ENCODE data around the gene SEMA3E.

The SEMA3E gene

DNA sequence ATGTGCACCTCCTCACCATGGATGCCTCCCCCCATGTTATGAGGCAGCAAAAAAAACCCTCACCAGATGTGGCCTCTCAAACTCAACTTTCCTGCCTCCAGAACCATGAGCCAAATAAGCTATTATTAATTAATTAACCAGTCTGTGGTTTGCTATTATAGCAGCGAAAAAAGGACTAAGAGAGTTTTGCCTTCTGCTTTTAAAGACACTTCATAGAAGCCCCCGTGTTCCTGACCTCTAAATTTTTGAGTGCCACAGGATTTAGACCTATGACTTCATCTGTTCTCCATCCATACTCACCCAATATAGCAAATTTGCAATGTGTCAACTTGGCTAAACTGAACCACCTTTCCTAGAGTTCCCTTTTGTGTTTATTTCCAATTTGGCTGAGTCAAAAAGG, 9.2 kb upstream of the SEMA3E start:
- Mint-ChIP-seq H3K36me3 (no peaks in the 10 kb centered on the region), H3K27me3 (no peaks in the 10 kb centered on the region), H3K4me3 (no peak overlapping the region), H3K27ac (no peak overlapping the region), H3K9me3 (ENCODE audit: low read depth) (peaks cover 10% of the 10 kb centered on the region), H3K4me1 (ENCODE audit: low read depth) (no peaks in the 10 kb centered on the region)

DNA sequence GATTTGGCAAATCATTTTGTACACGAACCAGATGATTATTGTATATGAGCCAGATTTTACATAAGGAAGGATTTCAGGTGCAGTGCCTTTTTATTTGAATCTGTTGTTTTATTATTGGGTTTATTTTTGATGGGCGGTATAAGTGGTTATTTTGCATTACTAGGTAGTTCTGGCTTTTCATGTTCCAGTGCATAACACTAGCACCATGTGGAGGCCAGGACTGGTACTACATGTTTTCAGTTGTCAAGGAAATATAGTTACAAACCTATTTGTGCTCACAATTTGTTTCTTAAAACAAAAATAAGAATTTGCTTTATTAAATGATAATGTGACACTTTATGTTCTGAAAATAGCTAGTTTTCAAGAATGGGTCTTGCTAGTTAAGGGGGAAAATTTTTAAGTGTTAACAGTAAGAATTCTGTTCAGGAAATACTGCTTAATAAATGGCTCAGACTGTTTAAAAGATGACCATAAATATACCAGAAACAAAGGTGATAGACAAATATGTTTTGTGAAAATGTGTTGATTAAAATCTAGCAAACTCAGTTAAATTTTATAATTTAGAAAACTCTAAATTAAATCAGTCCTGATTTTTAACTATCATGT, 7.1 kb upstream of the SEMA3E start:
- H3K9me3 Mint-ChIP-seq (ENCODE audit: low read depth), result peaks cover 4% of the 10 kb centered on the region

DNA sequence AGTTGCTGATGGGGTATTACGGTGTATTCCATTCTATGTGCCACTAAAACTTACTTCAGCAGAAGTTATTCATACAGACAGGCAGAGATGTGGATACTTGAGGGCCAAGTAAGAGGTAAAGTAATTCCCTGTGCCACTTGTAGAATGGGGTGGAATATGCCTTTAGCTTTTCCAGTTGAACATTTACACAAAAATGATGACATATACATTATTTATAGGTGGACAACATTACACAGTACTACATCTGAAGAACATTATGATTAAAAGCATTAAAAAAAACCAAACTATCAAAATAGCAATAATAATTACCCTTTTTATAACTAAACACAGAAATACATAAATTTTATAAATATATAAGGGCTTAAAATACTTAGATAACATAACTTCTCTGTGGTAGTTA, 3.5 kb upstream of the SEMA3E start:
- Mint-ChIP-seq H3K27ac (no peak overlapping the region), H3K4me3 (no peak overlapping the region), H3K9me3 (ENCODE audit: low read depth) (peaks cover 6% of the 10 kb centered on the region), H3K4me1 (ENCODE audit: low read depth) (no peaks in the 10 kb centered on the region), H3K36me3 (no peaks in the 10 kb centered on the region), H3K27me3 (peaks cover 11% of the 10 kb centered on the region)

More for the DNA sequence above, 7.1 kb upstream of the SEMA3E start:
- H3K27ac Mint-ChIP-seq, result no peak overlapping the region
- H3K4me3 Mint-ChIP-seq, result no peak overlapping the region
- no peaks in the 10 kb centered on the region for H3K36me3 Mint-ChIP-seq
- H3K4me1 Mint-ChIP-seq (ENCODE audit: low read depth), result no peaks in the 10 kb centered on the region
- H3K27me3 Mint-ChIP-seq, result no peaks in the 10 kb centered on the region

DNA sequence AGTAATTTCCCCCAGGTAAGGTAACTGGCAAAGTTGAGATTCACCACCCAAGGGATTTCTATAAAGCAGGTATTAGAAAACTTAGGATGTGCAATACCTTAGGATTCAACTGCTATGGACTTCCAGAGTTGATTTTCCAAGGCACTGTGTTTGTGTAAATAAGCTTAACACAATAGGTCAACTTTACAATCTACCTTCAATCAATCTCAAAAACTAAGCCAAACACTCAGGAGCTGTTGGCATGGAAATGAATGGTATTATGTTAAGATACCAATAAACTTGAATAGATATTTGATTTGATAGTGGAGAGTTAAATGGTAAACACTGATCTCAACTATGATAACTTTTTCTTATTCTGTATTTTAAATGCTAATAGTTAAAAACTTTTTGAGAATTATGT, 762 bp upstream of the SEMA3E start:
- H3K36me3 Mint-ChIP-seq, result no peaks in the 10 kb centered on the region
- H3K9me3 Mint-ChIP-seq (ENCODE audit: low read depth), result peaks cover 3% of the 10 kb centered on the region

DNA sequence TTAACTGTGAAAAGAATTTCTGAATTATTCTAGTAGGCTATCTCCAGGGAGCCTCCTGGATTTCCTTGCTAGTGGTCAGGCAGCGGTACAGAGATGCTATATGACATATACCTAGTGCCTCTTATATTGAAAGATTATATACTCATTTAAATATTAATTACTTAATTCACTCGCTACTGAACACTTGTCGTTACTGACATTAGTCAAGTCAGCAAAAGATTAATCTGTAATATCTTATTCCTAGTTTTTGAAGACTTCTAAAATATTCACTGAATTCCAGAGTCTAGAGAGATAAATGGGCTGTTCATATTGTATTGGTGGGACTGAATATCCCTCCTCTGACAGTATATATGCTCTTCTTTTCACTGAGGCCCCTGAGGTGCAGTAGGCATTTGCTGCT, 2.9 kb downstream of the SEMA3E start:
- Mint-ChIP-seq H3K36me3 (no peaks in the 10 kb centered on the region), H3K4me3 (no peak overlapping the region), H3K27ac (no peak overlapping the region), H3K9me3 (ENCODE audit: low read depth) (peaks cover 3% of the 10 kb centered on the region), H3K27me3 (peaks cover 13% of the 10 kb centered on the region), H3K4me1 (ENCODE audit: low read depth) (no peaks in the 10 kb centered on the region)

More for the DNA sequence above, 762 bp upstream of the SEMA3E start:
- H3K4me3 Mint-ChIP-seq, result no peak overlapping the region
- H3K27ac Mint-ChIP-seq, result no peak overlapping the region
- no peaks in the 10 kb centered on the region for H3K4me1 Mint-ChIP-seq (ENCODE audit: low read depth)
- H3K27me3 Mint-ChIP-seq, result peaks cover 13% of the 10 kb centered on the region

DNA sequence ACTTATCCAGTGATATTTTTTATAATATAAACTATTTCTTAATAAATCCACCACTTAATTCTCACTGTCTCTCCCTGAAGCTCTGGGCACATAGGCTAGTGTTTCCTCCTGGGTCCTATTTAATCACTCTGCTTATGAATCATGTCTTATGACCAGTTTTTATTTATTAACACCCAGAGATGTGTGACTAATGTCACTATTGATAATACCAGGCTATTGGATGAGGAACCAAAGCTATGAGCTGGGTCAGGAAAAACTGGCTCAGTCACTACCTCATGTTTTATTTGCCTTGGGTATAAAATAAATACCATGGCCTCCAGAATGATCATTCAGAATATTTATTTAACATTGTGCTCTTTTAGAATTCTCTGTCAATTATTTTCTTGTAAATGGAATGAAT, 5.2 kb downstream of the SEMA3E start:
- Mint-ChIP-seq H3K4me3 (no peak overlapping the region), H3K27me3 (peaks cover 5% of the 10 kb centered on the region), H3K9me3 (ENCODE audit: low read depth) (no peaks in the 10 kb centered on the region), H3K36me3 (no peaks in the 10 kb centered on the region), H3K27ac (no peak overlapping the region), H3K4me1 (ENCODE audit: low read depth) (no peaks in the 10 kb centered on the region)

DNA sequence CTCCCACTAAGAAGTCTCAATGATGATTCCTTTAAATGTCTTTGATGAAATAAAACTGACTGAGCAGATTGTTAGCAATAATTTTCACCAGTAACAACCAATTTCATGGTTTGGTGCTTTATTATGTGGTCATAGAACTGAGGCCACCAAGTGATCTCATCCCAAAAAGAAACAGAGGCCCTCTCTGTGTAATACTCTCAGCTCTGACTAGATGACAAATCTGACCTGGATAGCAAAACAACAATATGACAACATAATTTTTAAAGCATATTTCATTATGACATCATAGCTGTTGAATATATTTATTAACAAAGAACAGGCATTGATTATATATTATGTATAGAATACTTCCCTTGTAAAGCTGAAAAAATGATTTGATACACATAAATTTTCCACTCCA, 5.9 kb downstream of the SEMA3E start:
- no peaks in the 10 kb centered on the region for H3K36me3 Mint-ChIP-seq
- H3K27ac Mint-ChIP-seq, result no peak overlapping the region
- no peak overlapping the region for H3K4me3 Mint-ChIP-seq
- H3K9me3 Mint-ChIP-seq (ENCODE audit: low read depth), result no peaks in the 10 kb centered on the region
- peaks cover 4% of the 10 kb centered on the region for H3K27me3 Mint-ChIP-seq
- no peaks in the 10 kb centered on the region for H3K4me1 Mint-ChIP-seq (ENCODE audit: low read depth)

DNA sequence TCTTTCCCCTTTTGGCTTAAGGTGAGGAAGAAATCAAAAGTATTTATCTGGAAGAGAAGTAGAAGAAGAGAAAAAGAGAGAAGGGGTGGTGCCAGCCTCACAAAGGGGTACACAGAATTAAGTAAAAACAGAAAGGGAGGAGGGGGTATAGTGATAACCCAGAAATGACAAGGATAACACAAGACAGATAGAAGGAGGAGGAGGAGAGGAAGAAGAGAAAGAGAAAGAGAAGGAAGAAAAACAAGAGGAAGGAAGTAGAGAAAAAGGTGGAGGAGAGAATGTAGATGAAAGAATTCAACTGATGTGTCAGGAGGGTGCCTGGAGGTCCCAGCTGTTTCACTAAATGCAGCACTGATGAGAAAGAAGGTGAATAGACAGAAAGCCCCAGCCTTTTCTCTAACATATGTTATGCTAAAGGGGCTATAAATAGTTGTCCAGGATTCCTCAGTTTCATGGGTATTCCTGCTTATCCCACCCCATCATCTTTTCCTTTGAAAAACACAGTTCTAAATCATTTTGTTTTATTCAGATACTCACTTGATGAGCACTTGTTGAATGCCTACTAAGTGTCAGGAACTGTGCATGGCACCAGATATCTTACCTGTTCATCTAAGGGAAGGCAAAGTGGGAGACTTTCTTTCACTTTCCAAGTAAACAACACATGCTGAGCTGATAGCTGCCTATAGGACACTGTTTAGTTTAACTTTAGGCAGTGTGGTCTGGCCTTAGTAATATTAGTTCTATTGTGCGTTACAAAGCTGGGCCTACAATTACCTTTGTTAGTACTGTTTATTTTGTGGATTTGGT, 8.0 kb downstream of the SEMA3E start:
- no peak overlapping the region for H3K27ac Mint-ChIP-seq
- no peaks in the 10 kb centered on the region for H3K9me3 Mint-ChIP-seq (ENCODE audit: low read depth)
- no peaks in the 10 kb centered on the region for H3K36me3 Mint-ChIP-seq
- H3K27me3 Mint-ChIP-seq, result no peaks in the 10 kb centered on the region
- H3K4me3 Mint-ChIP-seq, result no peak overlapping the region
- H3K4me1 Mint-ChIP-seq (ENCODE audit: low read depth), result no peaks in the 10 kb centered on the region

DNA sequence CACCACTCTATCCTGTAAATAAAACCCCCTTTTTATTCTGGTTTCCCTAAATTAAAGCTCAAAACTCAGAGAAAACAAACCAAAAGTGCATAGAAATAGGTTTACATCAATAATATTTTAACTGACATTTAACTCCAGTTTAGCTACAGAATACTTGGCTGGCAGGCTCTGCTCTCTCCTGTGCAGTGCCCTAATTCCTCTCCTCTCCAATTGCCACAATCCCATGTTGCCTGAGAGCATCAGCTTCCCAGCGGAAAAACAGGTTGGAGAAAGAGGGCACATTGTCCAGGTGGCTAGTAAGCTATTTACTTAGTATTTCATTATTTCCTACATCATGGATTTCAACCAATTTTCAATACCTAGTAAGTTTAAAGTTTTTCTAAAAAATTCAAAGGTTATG, 8.7 kb downstream of the SEMA3E start:
- H3K4me1 Mint-ChIP-seq (ENCODE audit: low read depth), result no peaks in the 10 kb centered on the region
- no peaks in the 10 kb centered on the region for H3K36me3 Mint-ChIP-seq
- H3K27ac Mint-ChIP-seq, result no peak overlapping the region
- H3K27me3 Mint-ChIP-seq, result no peaks in the 10 kb centered on the region
- no peaks in the 10 kb centered on the region for H3K9me3 Mint-ChIP-seq (ENCODE audit: low read depth)
- no peak overlapping the region for H3K4me3 Mint-ChIP-seq

DNA sequence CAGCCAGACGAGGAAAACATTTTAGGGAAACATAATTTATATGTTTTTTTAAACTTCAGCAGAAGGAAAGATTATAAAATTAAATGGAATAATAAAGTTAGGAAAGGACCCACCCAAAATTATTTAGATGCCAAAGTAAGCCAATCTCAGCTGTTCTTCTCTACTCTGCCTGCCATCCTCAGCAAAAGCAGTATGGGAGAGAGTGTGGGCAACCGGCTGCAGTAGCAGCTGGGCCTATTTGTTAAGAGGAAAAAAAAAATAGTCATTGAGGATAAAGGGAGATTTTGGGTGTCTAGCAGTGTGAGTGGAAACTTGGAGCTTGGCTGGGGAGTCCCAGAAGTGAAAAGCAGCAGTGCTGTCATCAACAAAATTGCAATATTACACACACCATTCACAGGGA, 15.4 kb downstream of the SEMA3E start:
- H3K27ac Mint-ChIP-seq, result no peak overlapping the region
- H3K4me3 Mint-ChIP-seq, result no peak overlapping the region
- no peaks in the 10 kb centered on the region for H3K4me1 Mint-ChIP-seq (ENCODE audit: low read depth)
- H3K27me3 Mint-ChIP-seq, result no peaks in the 10 kb centered on the region
- peaks cover 14% of the 10 kb centered on the region for H3K9me3 Mint-ChIP-seq (ENCODE audit: low read depth)
- H3K36me3 Mint-ChIP-seq, result no peaks in the 10 kb centered on the region

DNA sequence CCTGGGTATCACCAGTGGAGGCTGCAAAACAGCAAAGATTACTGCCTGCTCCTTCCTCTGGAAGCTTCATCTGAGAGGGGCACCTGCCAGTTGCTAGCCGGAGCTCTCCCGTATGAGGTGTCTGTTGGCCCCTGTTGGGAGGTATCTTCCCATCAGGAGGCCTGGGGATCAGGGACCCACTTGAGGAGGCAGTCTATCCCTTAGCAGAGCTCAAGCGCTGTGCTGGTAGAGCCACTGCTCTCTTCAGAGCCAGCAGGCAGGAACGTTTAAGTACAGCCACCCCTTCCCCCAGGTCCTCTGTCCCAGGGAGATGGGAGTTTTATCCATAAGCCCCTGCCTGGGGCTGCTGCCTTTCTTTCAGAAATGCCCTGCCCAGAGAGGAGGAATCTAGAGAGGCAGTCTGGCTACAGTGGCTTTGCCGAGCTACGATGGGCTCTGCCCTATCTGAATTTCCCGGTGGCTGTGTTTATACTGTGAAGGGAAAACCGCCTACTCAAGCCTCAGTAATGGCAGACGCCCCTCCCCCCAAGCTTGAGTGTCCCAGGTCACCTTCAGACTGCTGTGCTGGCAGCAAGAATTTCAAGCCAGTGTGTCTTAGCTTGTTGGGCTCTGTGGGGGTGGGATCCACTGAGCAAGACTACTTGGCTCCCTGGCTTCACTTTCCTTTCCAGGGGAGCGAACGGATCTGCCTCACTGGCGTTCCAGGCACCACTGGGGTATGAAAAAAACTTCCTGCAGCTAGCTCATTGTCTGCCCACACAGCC, 19.6 kb downstream of the SEMA3E start:
- Mint-ChIP-seq H3K4me3 (no peak overlapping the region), H3K27me3 (no peaks in the 10 kb centered on the region), H3K36me3 (no peaks in the 10 kb centered on the region), H3K27ac (no peak overlapping the region), H3K4me1 (ENCODE audit: low read depth) (no peaks in the 10 kb centered on the region), H3K9me3 (ENCODE audit: low read depth) (peaks cover 24% of the 10 kb centered on the region)

DNA sequence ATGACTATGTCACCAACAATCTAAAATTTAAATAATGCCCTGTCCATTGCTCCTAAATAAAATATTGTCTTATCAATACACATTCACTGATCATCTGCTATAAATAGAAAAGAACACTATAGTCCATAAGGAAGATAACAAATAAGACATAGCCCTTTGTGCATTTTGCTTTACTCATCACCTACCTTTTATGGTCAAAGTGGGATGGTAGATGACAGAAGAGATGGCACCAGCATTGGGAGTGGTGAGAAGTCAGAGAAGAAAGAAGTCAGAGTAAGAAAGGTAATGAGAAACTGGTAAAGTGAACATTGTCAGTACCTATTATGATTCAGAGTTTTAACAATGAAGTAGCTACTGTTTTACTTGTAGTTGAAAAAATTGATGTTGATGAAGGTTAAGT, 31.1 kb downstream of the SEMA3E start:
- Mint-ChIP-seq H3K4me1 (ENCODE audit: low read depth) (no peaks in the 10 kb centered on the region), H3K27me3 (no peaks in the 10 kb centered on the region), H3K36me3 (no peaks in the 10 kb centered on the region), H3K27ac (no peak overlapping the region), H3K9me3 (ENCODE audit: low read depth) (no peaks in the 10 kb centered on the region), H3K4me3 (no peak overlapping the region)

DNA sequence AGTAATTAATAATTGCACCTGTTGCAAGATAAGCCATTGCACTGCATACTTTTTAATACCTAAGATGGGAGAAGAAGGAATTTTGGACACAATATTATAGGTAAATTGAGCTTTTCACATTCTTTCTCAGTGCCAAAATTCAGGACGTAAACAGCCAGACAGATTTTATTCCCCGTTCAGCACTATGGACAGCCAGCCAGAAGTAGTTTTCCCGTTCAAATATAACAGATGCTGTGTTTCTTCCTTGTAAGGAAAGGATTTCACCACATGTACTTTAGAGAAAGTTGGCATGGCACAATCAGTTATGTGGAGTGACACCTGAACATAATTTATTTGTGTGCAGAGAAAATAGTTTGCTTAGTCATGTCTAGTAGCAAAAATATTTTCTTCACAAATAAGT, 34.8 kb downstream of the SEMA3E start:
- Mint-ChIP-seq H3K9me3 (ENCODE audit: low read depth) (no peaks in the 10 kb centered on the region), H3K4me1 (ENCODE audit: low read depth) (no peaks in the 10 kb centered on the region), H3K27ac (no peak overlapping the region), H3K36me3 (no peaks in the 10 kb centered on the region), H3K4me3 (no peak overlapping the region), H3K27me3 (no peaks in the 10 kb centered on the region)

DNA sequence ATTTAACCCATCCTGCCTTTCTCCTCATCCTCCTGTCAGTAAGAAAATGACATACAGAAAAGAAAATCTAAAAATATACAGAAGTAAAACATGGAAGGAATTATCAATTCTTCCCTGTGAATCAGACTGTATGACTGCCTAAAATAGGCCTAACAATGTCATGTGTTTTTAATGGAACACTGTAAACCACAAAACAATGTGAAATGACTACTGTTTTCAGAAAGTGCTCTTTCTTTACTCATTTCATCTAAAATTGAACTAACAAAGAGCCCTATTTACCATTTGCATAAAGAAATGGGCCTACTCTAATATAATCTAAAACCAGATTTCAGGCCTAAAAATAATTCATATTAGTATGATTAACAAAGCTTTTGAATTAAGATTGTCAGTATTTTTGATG, 35.7 kb downstream of the SEMA3E start:
- H3K27ac Mint-ChIP-seq, result no peak overlapping the region
- H3K9me3 Mint-ChIP-seq (ENCODE audit: low read depth), result no peaks in the 10 kb centered on the region
- H3K4me1 Mint-ChIP-seq (ENCODE audit: low read depth), result no peaks in the 10 kb centered on the region
- H3K4me3 Mint-ChIP-seq, result no peak overlapping the region
- H3K27me3 Mint-ChIP-seq, result no peaks in the 10 kb centered on the region
- H3K36me3 Mint-ChIP-seq, result no peaks in the 10 kb centered on the region

DNA sequence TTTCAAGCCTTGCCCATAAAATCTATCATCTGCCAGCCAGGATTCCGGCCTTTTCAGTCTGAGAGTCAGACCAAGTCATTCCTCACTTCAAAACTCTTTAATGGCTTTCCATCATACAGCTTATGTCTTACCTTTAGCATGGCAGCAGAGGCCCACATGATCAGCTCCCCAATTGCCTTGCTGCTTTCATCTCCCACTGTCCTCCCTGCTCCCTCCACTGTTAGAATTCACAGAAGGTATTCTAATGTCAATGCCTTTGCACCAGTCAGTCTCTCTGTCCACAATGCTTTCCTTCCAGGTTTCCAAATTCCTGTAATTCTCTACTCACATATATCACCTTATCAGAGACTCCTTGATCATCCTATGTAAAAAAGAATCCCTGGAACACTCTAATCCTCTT, 37.2 kb downstream of the SEMA3E start:
- no peaks in the 10 kb centered on the region for H3K4me1 Mint-ChIP-seq (ENCODE audit: low read depth)
- no peak overlapping the region for H3K4me3 Mint-ChIP-seq
- H3K27ac Mint-ChIP-seq, result no peak overlapping the region
- H3K36me3 Mint-ChIP-seq, result no peaks in the 10 kb centered on the region
- no peaks in the 10 kb centered on the region for H3K27me3 Mint-ChIP-seq
- H3K9me3 Mint-ChIP-seq (ENCODE audit: low read depth), result peaks cover 3% of the 10 kb centered on the region

All from activated naive CD8-positive, alpha-beta T cell (primary cell).